HEK293T (cell line): Measurements from ENCODE around the gene PACRG.

Experiments
- BHLHE40 ChIP-seq: fragments of 450-650 bp; IDR thresholded peaks from 2 replicates; pipeline ENCODE4 v1.6.1; 2016; ENCODE audit warnings: mild to moderate bottlenecking, moderate library complexity, borderline replicate concordance
- ELF4 ChIP-seq: fragments of 450-650 bp; IDR thresholded peaks from 2 replicates; pipeline ENCODE4 v1.6.1; 2017; ENCODE audit warnings: antibody characterized with exemption
- FOXK2 ChIP-seq: fragments of 450-650 bp; IDR thresholded peaks from 2 replicates; pipeline ENCODE4 v1.6.1; 2016; ENCODE audit warnings: mild to moderate bottlenecking
- FOXM1 ChIP-seq: fragments of 450-650 bp; IDR thresholded peaks from 2 replicates; pipeline ENCODE4 v1.6.1; 2017; ENCODE audit warnings: mild to moderate bottlenecking, borderline replicate concordance
- ZNF384 ChIP-seq: fragments of 450-650 bp; IDR thresholded peaks from 2 replicates; pipeline ENCODE4 v1.6.1; 2016

GRCh38 chr6:163310096-163310972, 582.6 kb downstream of the PACRG start:
- TF ChIP-seq FOXM1 = no peak
- TF ChIP-seq FOXK2 = no peak
- no peak for TF ChIP-seq ZNF384
- TF ChIP-seq BHLHE40 = no peak
- TF ChIP-seq ELF4 = no peak
